ENCODE results near the gene JADE2.
A peak's percentile ranks its signal among the peaks of the same experiment; 100 is the strongest.

The JADE2 gene

DNA sequence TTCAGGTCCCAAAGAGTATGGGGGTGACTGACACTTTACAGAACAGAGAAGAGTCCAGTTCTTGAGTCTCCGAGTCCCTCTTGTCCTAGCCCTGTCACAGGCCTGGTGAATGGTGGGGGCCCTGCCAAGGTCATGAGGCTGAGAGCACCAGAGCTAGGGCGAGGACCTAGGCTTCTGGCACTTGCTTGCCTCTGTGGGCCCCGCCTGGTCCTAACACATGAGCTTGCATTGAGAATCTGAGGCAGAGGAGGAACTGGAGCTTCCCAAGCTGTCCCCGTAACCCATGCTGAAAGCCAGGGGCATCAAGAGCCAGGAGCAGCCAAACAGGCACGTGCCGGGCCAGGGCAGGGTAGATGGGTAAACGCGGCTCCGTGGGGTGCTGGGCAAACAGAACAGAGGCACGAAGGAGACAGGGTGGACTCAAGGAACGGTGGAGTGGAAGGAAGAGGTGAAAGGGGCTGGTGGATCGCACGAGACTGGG is 41.3 kb downstream of the JADE2 start:
- Histone ChIP-seq H3K9me3 (ENCODE audit: control insufficient read depth, insufficient read depth, low read depth, low read length) (no peaks in the 10 kb centered on the region), H3K27ac (ENCODE audit: extremely low read depth, low read depth, low read length) (no peak overlapping the region), H3K4me1 (ENCODE audit: control insufficient read depth, insufficient read depth, low read length) (no peaks in the 10 kb centered on the region), H3K4me3 (ENCODE audit: low read depth, low read length) (no peak overlapping the region), H3K36me3 (ENCODE audit: control insufficient read depth in 2 of 2, insufficient read depth in 1 of 2, low read length in 2 of 2) (peaks cover 0 to 26% of the 10 kb centered on the region in 2 experiments; a peak in 2 of 3 replicates)
- CTCF ChIA-PET = interaction anchor here (2.0 kb wide), 1 partner anchor 11 kb away, joined by 9 read pairs; no protein-coding TSS in a partner anchor
- POLR2A ChIA-PET = no interaction called here
- TF ChIP-seq, protein P1, sequence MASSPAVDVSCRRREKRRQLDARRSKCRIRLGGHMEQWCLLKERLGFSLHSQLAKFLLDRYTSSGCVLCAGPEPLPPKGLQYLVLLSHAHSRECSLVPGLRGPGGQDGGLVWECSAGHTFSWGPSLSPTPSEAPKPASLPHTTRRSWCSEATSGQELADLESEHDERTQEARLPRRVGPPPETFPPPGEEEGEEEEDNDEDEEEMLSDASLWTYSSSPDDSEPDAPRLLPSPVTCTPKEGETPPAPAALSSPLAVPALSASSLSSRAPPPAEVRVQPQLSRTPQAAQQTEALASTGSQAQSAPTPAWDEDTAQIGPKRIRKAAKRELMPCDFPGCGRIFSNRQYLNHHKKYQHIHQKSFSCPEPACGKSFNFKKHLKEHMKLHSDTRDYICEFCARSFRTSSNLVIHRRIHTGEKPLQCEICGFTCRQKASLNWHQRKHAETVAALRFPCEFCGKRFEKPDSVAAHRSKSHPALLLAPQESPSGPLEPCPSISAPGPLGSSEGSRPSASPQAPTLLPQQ (tag by site-specific recombination; IDR thresholded peaks at IDR 0.05) = peak; percentile 89
- TF ChIP-seq ZNF629 (tag by site-specific recombination; IDR thresholded peaks at IDR 0.05) (no peak), ZFP69B (tag by site-specific recombination; IDR thresholded peaks at IDR 0.05) (peak; percentile 81)

DNA sequence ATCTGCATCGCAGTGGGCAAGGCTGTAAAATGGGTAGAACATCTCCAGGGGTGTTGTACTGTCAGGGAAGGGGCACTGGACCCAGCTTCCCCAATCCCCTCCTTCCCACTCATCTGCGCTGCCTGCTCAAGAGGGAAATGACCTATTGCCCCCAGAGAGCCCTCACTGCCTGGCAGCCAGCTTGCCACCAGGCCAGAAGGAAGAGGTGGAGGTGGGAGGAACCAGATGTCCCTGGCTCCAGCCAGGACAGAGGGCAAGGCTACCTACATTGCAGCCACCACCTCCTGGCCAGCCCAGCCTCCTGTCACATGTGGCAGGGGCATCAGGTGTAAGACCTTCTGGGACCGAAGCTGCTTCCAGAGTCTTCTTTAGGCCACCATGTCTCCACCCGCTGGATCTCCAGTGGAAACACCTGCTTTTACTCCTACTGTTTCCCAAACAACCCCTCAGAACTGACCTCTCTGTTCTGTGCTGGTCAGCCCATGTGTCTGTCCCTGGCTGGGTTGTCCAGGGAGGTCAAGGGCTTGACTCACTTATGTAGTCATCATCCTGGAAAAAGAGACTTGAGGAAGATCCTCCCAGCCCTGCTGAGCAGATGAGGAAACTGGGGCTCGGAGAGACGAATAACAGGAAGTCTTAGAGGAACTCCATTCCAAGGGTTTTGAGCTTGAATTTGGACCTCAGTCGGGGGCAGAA is 42.3 kb downstream of the JADE2 start:
- Histone ChIP-seq H3K4me1 (ENCODE audit: control insufficient read depth, insufficient read depth, low read length) (no peaks in the 10 kb centered on the region), H3K36me3 (ENCODE audit: control insufficient read depth in 2 of 2, insufficient read depth in 1 of 2, low read length in 2 of 2) (peaks cover 0 to 21% of the 10 kb centered on the region in 2 experiments; a peak in 1 of 3 replicates), H3K4me3 (ENCODE audit: low read depth, low read length) (no peak overlapping the region), H3K27ac (ENCODE audit: extremely low read depth, low read depth, low read length) (no peak overlapping the region), H3K9me3 (ENCODE audit: control insufficient read depth, insufficient read depth, low read depth, low read length) (no peaks in the 10 kb centered on the region)
- POLR2A ChIA-PET = no interaction called here
- TF ChIP-seq ZNF660 (tag by site-specific recombination; IDR thresholded peaks at IDR 0.05) = no peak
- TF ChIP-seq ZNF560 (tag by site-specific recombination; IDR thresholded peaks at IDR 0.05; ENCODE audit: borderline replicate concordance) = no peak
- CTCF ChIA-PET = interaction anchor here (0.6 to 1.0 kb wide), 3 partner anchors 20 to 368 kb away, joined by 3 to 4 read pairs (median 3); no protein-coding TSS in a partner anchor

DNA sequence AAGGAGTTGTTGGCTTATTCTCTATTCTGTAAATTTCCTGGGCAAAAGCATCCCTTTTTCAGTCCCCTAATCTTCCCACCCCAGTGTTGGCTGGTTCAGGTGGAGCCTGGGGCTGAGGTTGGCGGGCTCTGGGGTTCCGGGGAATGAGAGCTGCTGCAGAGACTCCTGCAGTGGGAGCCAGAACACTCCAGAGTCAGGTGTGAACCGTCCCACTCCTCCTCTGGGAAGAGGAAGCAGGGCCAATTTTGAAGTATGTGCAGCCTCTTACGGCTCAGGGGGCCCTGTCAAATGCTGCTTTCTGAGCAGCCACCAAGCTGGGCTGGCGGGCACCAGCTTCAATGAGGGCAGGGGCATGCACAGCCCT is 42.8 kb downstream of the JADE2 start:
- Histone ChIP-seq H3K4me1 (ENCODE audit: control insufficient read depth, insufficient read depth, low read length) (no peaks in the 10 kb centered on the region), H3K27ac (ENCODE audit: extremely low read depth, low read depth, low read length) (no peak overlapping the region), H3K9me3 (ENCODE audit: control insufficient read depth, insufficient read depth, low read depth, low read length) (no peaks in the 10 kb centered on the region), H3K36me3 (ENCODE audit: control insufficient read depth in 2 of 2, insufficient read depth in 1 of 2, low read length in 2 of 2) (peaks cover 0 to 20% of the 10 kb centered on the region in 2 experiments; a peak in 1 of 3 replicates), H3K4me3 (ENCODE audit: low read depth, low read length) (no peak overlapping the region)
- POLR2A ChIA-PET = no interaction called here
- CTCF ChIA-PET = interaction anchor here (0.6 to 1.0 kb wide), 3 partner anchors 10 to 368 kb away, joined by 3 read pairs; no protein-coding TSS in a partner anchor
- TF ChIP-seq ZNF776 (tag by site-specific recombination; IDR thresholded peaks at IDR 0.05; ENCODE audit: borderline replicate concordance) = no peak

DNA sequence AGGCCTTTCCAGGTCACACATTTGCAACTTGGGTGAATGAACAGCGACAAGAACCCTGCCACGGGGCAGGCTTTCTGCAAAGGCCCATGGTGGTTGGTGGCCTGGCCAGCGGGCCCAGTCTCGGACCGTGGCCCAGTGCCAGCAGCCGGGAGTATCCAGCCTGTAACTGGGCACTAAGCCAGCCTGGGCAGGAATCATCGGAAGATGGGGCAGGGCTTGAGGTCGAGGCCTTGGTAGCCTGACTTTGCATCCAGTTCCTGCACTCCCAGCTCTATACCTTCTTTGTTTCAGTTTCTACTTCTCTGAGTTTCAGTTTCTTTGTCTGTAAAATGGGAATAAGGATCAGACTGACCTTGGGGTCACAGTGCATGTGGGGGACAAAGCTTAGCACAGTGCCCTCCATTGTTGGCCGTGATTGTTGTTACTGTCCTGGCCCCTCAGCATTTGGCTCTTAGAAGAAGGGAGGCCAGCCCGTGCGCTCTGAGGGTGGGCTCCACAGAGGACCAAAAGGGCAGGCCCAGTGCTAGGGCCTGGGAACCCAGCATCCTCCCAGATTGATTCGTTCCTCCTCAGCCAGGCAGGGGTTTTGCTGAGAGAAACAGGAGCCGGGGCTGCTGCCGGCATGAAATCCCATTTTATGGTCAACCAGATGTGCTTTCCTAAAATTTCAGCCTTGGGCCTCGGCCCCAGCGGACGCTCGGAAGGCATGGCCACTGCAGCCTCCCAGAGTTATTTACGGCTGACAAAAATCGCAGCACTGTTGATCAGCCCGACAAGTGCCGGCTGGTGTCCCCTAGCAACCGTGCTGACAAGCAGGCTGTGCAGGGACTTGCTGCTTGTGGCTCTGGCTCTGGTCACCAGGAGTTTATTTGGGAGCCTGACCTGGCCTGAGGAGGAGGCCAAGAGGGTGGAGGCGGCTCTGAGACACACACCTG is 43.6 kb downstream of the JADE2 start:
- Histone ChIP-seq H3K36me3 (ENCODE audit: control insufficient read depth in 2 of 2, insufficient read depth in 1 of 2, low read length in 2 of 2) (peaks cover 0 to 18% of the 10 kb centered on the region in 2 experiments; a peak in 1 of 3 replicates), H3K9me3 (ENCODE audit: control insufficient read depth, insufficient read depth, low read depth, low read length) (no peaks in the 10 kb centered on the region), H3K27ac (ENCODE audit: extremely low read depth, low read depth, low read length) (no peak overlapping the region), H3K4me1 (ENCODE audit: control insufficient read depth, insufficient read depth, low read length) (no peaks in the 10 kb centered on the region), H3K4me3 (ENCODE audit: low read depth, low read length) (no peak overlapping the region)
- ChIA-PET POLR2A (no interaction called here), CTCF (interaction anchor here (0.7 to 1.0 kb wide), 2 partner anchors 9 to 18 kb away, joined by 3 read pairs; no protein-coding TSS in a partner anchor)
- TF ChIP-seq ZNF391 (tag by site-specific recombination; IDR thresholded peaks at IDR 0.05; ENCODE audit: borderline replicate concordance, low read depth) (no peak), ZNF670 (tag by site-specific recombination; IDR thresholded peaks at IDR 0.05; ENCODE audit: low read depth) (no peak), ZNF624 (tag by site-specific recombination; IDR thresholded peaks at IDR 0.05) (no peak), ZNF132 (tag by site-specific recombination; IDR thresholded peaks at IDR 0.05; ENCODE audit: borderline replicate concordance) (no peak), ZNF302 (tag by site-specific recombination; IDR thresholded peaks at IDR 0.05; ENCODE audit: low read depth) (no peak), MZF1 (tag by site-specific recombination; IDR thresholded peaks at IDR 0.05; ENCODE audit: borderline replicate concordance) (no peak), ZFP41 (tag by site-specific recombination; IDR thresholded peaks at IDR 0.05; ENCODE audit: borderline replicate concordance) (no peak), ZNF510 (tag by site-specific recombination; IDR thresholded peaks at IDR 0.05; ENCODE audit: insufficient replicate concordance) (no peak)
- TF ChIP-seq, protein P2, sequence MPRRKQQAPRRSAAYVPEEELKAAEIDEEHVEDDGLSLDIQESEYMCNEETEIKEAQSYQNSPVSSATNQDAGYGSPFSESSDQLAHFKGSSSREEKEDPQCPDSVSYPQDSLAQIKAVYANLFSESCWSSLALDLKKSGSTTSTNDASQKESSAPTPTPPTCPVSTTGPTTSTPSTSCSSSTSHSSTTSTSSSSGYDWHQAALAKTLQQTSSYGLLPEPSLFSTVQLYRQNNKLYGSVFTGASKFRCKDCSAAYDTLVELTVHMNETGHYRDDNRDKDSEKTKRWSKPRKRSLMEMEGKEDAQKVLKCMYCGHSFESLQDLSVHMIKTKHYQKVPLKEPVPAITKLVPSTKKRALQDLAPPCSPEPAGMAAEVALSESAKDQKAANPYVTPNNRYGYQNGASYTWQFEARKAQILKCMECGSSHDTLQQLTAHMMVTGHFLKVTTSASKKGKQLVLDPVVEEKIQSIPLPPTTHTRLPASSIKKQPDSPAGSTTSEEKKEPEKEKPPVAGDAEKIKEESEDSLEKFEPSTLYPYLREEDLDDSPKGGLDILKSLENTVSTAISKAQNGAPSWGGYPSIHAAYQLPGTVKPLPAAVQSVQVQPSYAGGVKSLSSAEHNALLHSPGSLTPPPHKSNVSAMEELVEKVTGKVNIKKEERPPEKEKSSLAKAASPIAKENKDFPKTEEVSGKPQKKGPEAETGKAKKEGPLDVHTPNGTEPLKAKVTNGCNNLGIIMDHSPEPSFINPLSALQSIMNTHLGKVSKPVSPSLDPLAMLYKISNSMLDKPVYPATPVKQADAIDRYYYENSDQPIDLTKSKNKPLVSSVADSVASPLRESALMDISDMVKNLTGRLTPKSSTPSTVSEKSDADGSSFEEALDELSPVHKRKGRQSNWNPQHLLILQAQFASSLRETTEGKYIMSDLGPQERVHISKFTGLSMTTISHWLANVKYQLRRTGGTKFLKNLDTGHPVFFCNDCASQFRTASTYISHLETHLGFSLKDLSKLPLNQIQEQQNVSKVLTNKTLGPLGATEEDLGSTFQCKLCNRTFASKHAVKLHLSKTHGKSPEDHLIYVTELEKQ (tag by site-specific recombination; IDR thresholded peaks at IDR 0.05; ENCODE audit: borderline replicate concordance) = no peak
- TF ChIP-seq, protein P3, sequence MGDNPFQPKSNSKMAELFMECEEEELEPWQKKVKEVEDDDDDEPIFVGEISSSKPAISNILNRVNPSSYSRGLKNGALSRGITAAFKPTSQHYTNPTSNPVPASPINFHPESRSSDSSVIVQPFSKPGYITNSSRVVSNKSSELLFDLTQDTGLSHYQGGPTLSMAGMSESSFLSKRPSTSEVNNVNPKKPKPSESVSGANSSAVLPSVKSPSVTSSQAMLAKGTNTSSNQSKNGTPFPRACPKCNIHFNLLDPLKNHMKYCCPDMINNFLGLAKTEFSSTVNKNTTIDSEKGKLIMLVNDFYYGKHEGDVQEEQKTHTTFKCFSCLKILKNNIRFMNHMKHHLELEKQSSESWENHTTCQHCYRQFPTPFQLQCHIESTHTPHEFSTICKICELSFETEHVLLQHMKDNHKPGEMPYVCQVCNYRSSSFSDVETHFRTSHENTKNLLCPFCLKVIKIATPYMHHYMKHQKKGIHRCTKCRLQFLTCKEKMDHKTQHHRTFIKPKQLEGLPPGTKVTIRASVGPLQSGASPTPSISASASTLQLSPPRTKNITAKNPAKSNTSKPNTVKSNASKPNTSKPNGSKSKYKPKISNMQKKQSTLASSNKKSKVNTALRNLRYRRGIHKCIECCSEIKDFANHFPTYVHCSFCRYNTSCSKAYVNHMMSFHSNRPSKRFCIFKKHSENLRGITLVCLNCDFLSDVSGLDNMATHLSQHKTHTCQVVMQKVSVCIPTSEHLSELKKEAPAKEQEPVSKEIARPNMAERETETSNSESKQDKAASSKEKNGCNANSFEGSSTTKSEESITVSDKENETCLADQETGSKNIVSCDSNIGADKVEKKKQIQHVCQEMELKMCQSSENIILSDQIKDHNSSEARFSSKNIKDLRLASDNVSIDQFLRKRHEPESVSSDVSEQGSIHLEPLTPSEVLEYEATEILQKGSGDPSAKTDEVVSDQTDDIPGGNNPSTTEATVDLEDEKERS (tag by site-specific recombination; IDR thresholded peaks at IDR 0.05) = no peak
